Activated naive CD4-positive, alpha-beta T cell (primary cell): Measurements from ENCODE around the gene CFAP157.

ENCODE experiments used
- DNase-seq, 4 experiments: peaks; one replicate each; lab custom pipeline; 2025; lab: John Stamatoyannopoulos, UW

The CFAP157 gene

DNA sequence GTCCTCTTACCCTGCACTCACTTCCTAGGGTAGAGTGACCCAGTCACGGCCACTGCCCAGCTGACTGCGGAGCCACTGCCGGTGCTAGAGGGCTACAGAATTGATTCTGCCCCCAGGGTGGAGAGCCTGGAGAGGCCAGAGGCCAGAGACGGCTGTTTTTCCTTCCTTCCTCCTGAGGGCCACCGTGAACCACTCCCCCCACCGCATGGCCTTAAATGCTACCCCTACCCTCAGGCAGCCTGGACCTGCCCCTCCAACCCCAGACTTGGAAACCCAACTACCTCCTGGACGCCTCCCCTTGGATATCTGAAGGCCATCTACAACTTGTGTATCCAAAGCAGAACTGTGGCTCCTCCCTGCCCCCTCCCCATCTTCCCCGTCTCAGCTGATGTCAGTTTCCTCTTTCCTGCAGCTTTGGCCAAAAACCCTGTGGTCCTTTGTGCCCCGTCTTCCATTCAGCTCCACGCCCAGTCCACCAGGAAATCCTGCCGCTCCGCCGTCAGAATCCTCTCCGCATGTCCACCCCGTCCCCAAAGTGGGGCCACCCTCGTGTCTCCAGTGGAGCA lies 55.4 kb downstream of the CFAP157 start:
- no peak for DNase-seq

DNA sequence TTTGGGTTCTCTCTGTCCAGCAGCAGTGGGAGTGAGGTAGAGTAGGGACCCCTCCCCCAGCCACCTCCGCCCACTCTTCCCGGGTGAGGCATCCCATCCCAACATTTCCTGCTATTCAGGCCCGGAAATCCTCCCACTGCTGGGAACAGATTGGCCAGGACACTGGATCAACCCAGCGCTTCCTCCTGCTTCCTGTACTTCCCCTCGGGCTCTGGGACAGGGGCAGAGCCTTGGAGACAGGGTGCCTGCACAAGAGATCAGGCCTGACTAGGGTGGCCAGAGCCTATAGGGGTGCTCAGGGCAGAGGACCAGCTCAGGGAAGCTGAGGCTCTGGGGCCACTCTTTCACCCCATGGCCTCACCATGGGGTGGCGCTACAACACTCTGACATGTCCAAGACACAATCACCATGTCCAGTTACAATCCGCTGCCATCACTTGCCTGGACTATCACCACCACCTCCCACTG lies 57.2 kb downstream of the CFAP157 start:
- DNase-seq: no peak

DNA sequence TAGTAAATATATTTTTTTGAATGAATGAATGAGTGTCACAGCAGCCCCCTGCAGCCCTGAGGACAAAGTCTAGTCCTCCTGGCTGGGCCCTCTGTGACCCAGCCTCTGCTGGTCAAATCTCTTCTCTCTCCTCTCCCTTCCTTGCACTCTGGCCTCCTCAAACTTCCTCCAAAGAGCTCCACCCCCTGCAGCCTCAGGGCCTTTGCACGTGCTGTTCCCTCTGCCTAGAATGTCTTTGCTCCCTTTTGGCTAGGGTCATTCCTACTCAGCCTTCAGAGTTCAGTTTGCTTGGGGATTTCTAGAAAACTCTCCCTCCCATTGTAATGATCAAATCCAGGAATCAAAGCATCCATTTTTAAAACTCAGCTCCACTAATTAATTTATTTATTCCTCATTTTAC lies 58.6 kb downstream of the CFAP157 start:
- DNase-seq: no peak
